Activated gamma-delta T cell (primary cell): Measurements from ENCODE around the gene CCNT2.
"Not testable (repeated sequence)": the region's sequence is repeated elsewhere in the genome, so short reads cannot be mapped to it uniquely, and the experiment has no call there.

Source experiments
- DNase-seq: peaks from one replicate; lab custom pipeline; 2025; lab: John Stamatoyannopoulos, UW
- total RNA-seq, 2 donors: gene quantifications; one replicate each; lab custom pipeline; 2026; lab: John Stamatoyannopoulos, UW

Gene CCNT2
- total RNA-seq: 135 to 150 reads per million in 2 donors

DNA sequence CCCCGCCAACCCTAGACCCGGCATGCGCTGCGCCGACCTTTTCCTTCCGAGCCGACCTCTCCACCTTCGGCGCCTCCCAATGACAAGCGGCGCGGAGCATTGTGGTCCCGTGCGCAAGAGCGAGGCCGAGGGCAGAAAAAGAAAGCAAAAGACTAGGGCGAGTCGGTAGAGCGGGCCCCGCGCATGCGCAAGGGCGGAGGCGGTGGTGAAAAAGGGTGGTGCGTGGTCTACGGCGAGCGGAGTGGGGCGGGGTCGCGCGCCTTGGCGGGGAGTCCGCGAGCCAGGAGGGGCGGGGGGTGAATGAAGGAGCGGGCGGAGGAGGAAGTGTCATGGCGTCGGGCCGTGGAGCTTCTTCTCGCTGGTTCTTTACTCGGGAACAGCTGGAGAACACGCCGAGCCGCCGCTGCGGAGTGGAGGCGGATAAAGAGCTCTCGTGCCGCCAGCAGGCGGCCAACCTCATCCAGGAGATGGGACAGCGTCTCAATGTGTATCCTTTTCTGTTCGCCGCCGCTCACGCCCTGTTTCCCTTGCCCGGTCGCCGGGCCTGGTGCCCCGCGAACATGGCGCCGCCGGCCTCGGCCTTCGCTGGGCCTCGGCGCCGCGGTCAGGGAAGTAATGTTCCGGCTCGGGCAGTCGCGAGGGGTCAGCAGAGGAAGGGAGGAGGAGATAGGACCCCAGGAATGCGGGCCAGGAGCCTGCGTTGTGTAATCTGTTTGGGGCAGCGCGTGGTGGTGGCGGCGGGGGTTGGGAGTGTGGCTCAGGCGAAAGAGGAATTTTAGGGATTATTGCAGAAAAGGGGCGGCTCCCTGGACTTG, at the start of gene CCNT2:
Gene CCNT2 (plus strand): TSS at position 297 of the 815 bp plus-strand sequence. CDS start 33 bp downstream, at position 330.
- peak; percentile 100 for DNase-seq

DNA sequence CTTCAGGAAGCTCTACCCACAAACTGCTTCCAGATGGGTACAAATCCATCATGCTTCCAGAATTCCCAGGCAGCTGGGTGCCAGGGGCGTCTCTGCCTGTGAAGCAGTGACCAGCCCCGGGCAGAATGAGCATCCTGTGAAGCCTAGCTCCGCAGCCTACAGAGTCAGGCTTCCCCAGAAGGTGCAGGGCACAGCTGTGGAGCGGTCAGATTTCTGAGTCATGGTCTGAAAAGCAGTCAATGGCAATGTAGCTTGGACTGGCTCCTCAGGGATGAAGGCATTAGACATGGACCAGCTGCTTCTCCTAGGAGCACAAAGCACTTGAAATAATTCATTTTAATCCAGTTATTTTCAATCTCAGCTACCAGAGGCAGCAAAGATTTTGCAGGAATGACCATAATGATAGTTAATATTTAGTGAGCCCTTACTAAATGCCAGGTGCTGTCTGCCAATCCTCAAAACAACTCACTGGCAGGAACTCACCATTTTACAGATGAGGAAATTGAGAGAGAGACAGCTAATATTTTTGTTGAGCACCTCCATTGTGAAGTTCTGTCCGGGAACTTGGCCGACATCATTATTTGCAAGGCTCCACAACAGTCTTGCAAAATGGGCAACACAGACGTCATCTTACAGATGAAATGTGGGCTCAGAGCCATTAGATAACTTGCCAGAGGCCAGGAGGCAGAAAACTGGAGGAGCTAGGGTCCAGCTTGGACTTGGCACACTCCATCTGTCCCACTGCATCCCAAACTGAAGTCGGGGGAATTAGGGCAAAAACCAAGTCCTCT, 48.5 kb upstream of the CCNT2 start:
- no peak for DNase-seq

DNA sequence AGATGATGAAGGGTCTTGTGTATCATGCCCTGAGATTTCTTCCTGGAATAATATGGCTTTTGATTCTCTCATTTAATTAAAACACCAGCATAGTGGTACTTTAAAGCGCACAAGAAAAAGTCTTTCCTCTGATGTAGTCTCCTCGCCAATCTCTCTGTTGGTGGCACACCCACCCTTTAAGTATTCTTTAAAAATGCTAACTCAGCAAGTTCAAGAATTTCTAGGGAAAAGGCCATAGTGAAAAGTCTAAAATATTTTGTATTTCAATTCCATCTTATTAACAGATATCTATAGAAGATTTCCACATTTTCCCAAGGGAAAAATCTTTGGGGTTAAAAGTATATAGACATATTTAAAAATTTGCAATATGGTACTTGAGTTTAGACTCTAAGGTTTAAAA, 45.5 kb upstream of the CCNT2 start:
- no peak for DNase-seq

DNA sequence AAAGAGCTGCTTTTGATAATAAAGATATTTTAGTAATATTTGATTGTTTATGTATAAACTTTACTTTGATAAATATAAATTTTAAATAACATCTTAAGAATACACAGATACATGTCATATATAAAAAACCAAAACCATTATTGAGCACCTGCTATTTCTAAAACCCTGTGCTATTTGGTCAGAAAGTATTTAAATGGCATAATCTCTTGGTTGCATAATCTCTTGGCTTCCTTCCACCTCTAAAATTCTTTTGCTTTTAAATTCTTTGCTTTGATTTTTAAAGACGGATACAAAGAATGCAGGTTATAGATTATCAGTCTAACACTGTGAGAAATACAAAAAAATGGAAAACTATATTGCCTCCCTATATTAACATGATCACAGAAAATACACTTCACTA, 43.3 kb upstream of the CCNT2 start:
- DNase-seq: no peak

DNA sequence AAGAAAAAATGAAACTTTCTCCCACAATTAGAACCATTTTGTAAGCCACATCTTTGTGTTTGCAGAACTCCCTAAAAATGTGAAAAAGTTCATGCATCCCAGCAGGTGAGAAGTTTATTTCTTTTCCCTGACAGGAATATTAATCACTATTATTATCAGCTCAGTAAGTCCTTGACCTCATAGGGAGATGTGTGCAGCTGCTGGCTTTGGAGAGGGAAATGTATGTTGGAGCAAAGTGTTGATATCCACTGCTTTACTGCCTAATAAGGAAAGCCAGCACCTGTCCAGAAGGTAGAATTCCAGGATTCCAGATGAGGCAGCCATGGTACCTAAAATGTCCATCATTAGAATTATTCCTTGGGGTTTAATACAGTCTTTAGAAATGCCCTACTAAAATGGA, 35.8 kb upstream of the CCNT2 start:
- DNase-seq: no peak

- no peak for DNase-seq
Measured at GRCh38 chr2:134883552-134884293, 34.9 kb upstream of the CCNT2 start.

DNA sequence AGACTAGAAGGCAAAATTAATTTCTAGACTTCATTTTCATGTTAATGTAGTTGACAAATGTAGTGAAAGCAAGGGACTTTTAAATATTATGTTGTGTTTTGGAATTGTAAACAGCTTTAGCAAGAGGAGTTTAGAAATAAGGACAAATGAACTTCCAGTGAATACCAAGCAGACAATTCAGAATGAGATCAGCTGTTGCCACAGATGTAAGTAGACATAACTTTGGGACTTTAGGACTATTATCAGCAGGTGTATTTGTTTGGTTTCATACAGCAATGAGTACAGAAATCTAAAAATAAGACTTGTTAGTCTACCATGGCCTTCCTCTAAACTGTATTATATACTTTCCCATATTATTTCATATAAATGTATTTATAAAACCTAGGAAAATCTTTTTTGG, 34.2 kb upstream of the CCNT2 start:
- DNase-seq: no peak

DNA sequence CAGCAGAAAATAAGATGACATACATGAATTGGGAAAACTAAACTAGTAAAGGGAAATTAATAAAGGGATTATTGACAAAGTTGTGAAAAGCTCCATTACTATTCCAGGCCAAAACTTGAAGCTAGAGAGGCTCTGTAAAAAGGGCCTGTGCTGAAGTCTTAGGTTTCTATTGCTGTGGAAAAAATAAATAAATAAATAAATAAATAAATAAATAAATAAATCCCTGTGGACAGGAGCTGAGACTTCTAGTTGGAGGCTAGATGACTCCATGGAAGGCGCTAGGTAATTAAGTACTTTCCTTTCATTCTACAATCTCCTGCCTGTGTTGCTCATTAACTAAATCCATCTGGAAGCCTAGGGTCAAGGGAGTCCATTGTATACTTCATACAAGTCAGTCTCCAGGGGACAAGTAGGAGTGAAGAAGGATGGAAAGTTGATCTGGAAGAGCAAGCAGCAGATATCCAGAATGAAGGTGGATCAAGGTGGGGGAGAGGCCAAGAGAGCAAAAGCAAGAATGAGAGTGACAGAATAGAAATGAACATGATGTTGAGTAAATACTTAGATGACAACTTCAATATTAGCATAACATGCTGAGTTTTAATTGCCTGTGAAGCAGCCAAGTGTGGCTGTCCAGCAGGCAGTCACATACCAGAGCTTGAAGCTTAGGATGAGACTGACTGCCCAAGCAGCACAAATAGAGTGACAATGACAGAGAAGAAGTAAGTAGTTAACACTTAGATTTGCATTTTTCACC, 26.2 kb upstream of the CCNT2 start:
- DNase-seq: no peak

GRCh38 chr2:134897932-134898331, 20.7 kb upstream of the CCNT2 start:
- no peak for DNase-seq

- DNase-seq: no peak
Measured at GRCh38 chr2:134899204-134899603, 19.4 kb upstream of the CCNT2 start.

DNA sequence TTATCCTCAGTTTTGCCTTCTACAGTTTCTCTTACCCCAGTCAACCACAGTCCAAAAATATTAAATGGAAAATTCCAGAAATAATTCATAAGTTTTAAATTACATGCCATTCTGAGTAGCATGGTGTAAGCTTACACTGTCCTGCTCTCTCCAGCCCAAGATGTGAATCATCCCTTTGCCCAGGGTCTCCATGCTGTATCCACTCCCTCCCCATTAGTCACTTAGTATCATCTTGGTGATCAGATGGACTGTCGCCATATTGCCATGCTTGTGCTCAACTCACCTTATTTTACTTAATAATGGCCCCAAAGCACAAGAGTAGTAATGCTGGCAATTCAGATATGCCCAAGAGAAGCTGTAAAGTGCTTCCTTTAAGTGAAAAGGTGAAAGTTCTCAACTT, 18.5 kb upstream of the CCNT2 start:
- DNase-seq: no peak

- DNase-seq: not testable (repeated sequence)
Measured at GRCh38 chr2:134903701-134904100, 14.9 kb upstream of the CCNT2 start.

GRCh38 chr2:134905168-134905567, 13.5 kb upstream of the CCNT2 start:
- DNase-seq: no peak

DNA sequence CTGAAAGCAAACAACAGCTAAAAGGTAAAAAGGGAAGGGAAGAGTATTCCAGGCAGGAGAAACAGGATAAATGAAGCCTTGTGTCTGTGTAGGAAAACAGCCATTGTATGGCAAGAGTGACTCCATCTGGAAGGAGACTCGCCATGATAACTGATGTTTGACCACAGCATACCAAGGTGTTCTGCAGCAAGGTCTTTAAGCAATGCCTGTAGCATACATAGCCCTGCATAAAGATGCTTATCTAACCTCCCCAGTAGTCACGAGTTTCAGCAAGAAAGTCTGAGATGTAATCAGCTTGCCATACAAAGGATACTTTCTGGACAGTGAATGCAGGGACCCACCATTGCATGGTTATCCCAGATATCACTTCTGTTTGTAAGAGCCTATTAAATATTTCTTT, 11.9 kb upstream of the CCNT2 start:
- no peak for DNase-seq

DNA sequence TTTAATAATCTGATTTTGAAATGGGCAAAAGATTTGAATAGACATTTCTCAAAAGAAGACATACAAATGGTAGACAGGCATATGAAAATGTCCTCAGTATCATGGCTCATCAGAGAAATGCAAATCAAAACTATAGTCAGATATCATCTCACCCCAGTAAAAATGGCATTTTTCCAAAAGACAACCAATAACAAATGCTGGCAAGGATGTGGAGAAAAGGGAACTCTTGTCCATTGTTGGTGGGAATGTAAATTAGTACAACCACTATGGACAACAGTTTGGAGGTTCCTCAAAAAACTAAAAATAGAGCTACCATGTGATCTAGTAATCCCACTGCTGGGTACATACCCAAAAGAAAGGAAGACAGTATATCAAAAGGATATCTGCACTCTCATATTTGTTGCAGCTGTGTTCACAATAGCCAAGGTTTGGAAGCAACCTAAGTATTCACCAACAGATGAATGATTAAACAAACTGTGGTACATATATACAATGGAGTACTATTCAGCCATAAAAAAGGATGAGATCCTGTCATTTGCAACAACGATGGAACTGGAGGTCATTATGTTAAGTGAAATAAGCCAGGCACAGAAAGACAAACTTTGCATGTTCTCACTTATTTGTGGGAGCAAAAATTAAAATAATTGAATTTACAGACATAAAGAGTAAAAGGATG, 11.0 kb upstream of the CCNT2 start:
- DNase-seq: not testable (repeated sequence)

GRCh38 chr2:134910763-134911399, 7.7 kb upstream of the CCNT2 start:
- no peak for DNase-seq

GRCh38 chr2:134911400-134911785, 7.2 kb upstream of the CCNT2 start:
- DNase-seq: no peak

DNA sequence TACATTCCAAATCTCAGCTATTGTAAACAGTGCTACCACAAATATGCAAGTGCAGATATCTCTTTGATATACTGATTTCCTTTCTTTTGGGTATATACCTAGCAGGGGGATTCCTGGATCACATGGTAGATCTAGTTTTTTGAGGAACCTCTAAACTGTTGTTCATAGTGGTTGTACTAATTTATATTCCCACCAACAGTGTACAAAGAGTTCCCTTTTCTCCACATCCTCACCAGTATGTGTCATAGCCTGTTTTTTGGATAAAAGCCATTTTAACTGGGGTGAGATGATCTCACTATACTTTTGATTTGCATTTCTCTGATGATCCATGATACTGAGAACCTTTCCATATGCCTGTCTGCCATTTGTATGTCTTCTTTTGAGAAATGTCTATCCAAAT, 6.3 kb upstream of the CCNT2 start:
- DNase-seq: no peak

- DNase-seq: no peak
Measured at GRCh38 chr2:134917360-134917865, 1.2 kb upstream of the CCNT2 start.

GRCh38 chr2:134917888-134918525, 615 bp upstream of the CCNT2 start:
- no peak for DNase-seq
